HPDE6-E6E7 (cell line): ENCODE measurements around the gene HOXA13.

Experiments used
- DNase-seq: peaks from one replicate; pipeline ENCODE4 v3.0.0; 2011; ENCODE audit warnings: missing footprints; ENCODE audit errors: extremely low spot score

The HOXA13 gene

GRCh38 chr7:27159266-27160144 lies 40.4 kb downstream of the HOXA13 start:
- DNase-seq, result no peak

- DNase-seq, result no peak
Observed at GRCh38 chr7:27158436-27159265, 41.2 kb downstream of the HOXA13 start.

GRCh38 chr7:27157702-27158431 lies 42.0 kb downstream of the HOXA13 start:
- no peak for DNase-seq

GRCh38 chr7:27156916-27157701 lies 42.8 kb downstream of the HOXA13 start:
- DNase-seq, result no peak

GRCh38 chr7:27156508-27156898 lies 43.4 kb downstream of the HOXA13 start, which contains the start of gene HOXA7:
TSS of gene HOXA7 (minus strand) at chr7:27156675. CDS start at chr7:27156545, 130 bp downstream.
- DNase-seq, result no peak

- DNase-seq, result no peak
Observed at GRCh38 chr7:27155816-27156507, 43.9 kb downstream of the HOXA13 start.

GRCh38 chr7:27154901-27155815 lies 44.7 kb downstream of the HOXA13 start:
- DNase-seq, result no peak

- no peak for DNase-seq
Observed at GRCh38 chr7:27154369-27154768, 45.5 kb downstream of the HOXA13 start.

- no peak for DNase-seq
Observed at GRCh38 chr7:27153526-27153925, 46.4 kb downstream of the HOXA13 start.

GRCh38 chr7:27152816-27153442 lies 47.0 kb downstream of the HOXA13 start:
- DNase-seq, result no peak

- no peak for DNase-seq
Observed at GRCh38 chr7:27151931-27152815, 47.7 kb downstream of the HOXA13 start, which contains the start of gene HOXA3. TSS of gene HOXA3 (minus strand) at chr7:27152583. CDS start at chr7:27110640, 41,943 bp downstream.

- no peak for DNase-seq
Observed at GRCh38 chr7:27151341-27151930, 48.5 kb downstream of the HOXA13 start.

- no peak for DNase-seq
Observed at GRCh38 chr7:27150568-27151340, 49.1 kb downstream of the HOXA13 start.

GRCh38 chr7:27149842-27150567 lies 49.9 kb downstream of the HOXA13 start:
- no peak for DNase-seq

- DNase-seq, result no peak
Observed at GRCh38 chr7:27148756-27149641, 50.9 kb downstream of the HOXA13 start.
